Stimulated activated naive B cell treated with anti-CD40 and anti-IgM and Interleukin-4, amounts not matched to agents 10 μg/mL and 1 μg/mL and 100 μg/mL, for 72 hours (primary cell): ENCODE measurements around the gene NSUN4.
A peak's percentile ranks its signal among the peaks of the same experiment; 100 is the strongest.

Source experiments
- ATAC-seq, 2 donors: fragments of 150-1000 bp; cut with Tn5 transposase; replicated peaks; 2 replicates each; pipeline ENCODE4 v1.10.0; 2021; ENCODE audit warnings: moderate library complexity in 1 of 2
- DNase-seq: peaks from one replicate; pipeline ENCODE4 v3.0.0; 2021
- H3K27ac Mint-ChIP-seq: one replicate; pipeline ENCODE4 v1.8.0; 2022; ENCODE audit warnings: mild to moderate bottlenecking, mixed read lengths
- H3K27me3 Mint-ChIP-seq, 2 donors: one replicate each; pipeline ENCODE4 v1.8.0; 2022; ENCODE audit warnings: mixed read lengths in 2 of 2
- H3K36me3 Mint-ChIP-seq, 2 donors: one replicate each; pipeline ENCODE4 v1.8.0; 2022; ENCODE audit warnings: mixed read lengths in 2 of 2, mild to moderate bottlenecking in 1 of 2
- H3K4me1 Mint-ChIP-seq, 2 donors: one replicate each; pipeline ENCODE4 v1.8.0; 2022; ENCODE audit warnings: mixed read lengths in 2 of 2, mild to moderate bottlenecking in 1 of 2
- H3K4me3 Mint-ChIP-seq, 2 donors: one replicate each; pipeline ENCODE4 v1.8.0; 2022; ENCODE audit warnings: mild to moderate bottlenecking in 2 of 2, mixed read lengths in 2 of 2, moderate library complexity in 1 of 2
- H3K9me3 Mint-ChIP-seq, 2 donors: one replicate each; pipeline ENCODE4 v1.8.0; 2022; ENCODE audit warnings: mixed read lengths in 2 of 2, mild to moderate bottlenecking in 1 of 2

The NSUN4 gene

GRCh38 chr1:46340404-46341221 is at the start of gene NSUN4:
TSS of gene NSUN4 (plus strand) at chr1:46340807. CDS start at chr1:46340827, 20 bp downstream.
- Mint-ChIP-seq H3K9me3 (peaks cover 0 to 1% of the 10 kb centered on the region in 2 donors), H3K36me3 (peaks cover 43 to 53% of the 10 kb centered on the region in 2 donors), H3K27ac (peak within 1 kb of the TSS; percentile 99), H3K4me1 (peaks cover 43 to 66% of the 10 kb centered on the region in 2 donors), H3K27me3 (no peaks in the 10 kb centered on the region), H3K4me3 (peak within 1 kb of the TSS; percentile 97 to 98)
- DNase-seq (peak; percentile 86), ATAC-seq (peak; percentile 89)

GRCh38 chr1:46295306-46295705 is 45.3 kb upstream of the NSUN4 start:
- DNase-seq: no peak
- Mint-ChIP-seq H3K36me3 (peaks cover 30 to 52% of the 10 kb centered on the region in 2 donors), H3K4me1 (peaks cover 6 to 13% of the 10 kb centered on the region in 2 donors), H3K27ac (no peak overlapping the region), H3K27me3 (no peaks in the 10 kb centered on the region), H3K4me3 (no peak overlapping the region), H3K9me3 (no peaks in the 10 kb centered on the region)
- ATAC-seq: no peak

- Mint-ChIP-seq H3K36me3 (peaks cover 36 to 62% of the 10 kb centered on the region in 2 donors), H3K4me1 (peaks cover 21 to 40% of the 10 kb centered on the region in 2 donors), H3K4me3 (no peak overlapping the region), H3K27ac (no peak overlapping the region), H3K9me3 (no peaks in the 10 kb centered on the region), H3K27me3 (no peaks in the 10 kb centered on the region)
- DNase-seq (no peak), ATAC-seq (no peak)
Observed at GRCh38 chr1:46298387-46298786, 42.2 kb upstream of the NSUN4 start.

- Mint-ChIP-seq H3K4me3 (peak overlapping the region; percentile 92 to 100), H3K9me3 (no peaks in the 10 kb centered on the region), H3K36me3 (peaks cover 47 to 54% of the 10 kb centered on the region in 2 donors), H3K4me1 (peaks cover 23 to 46% of the 10 kb centered on the region in 2 donors), H3K27me3 (no peaks in the 10 kb centered on the region), H3K27ac (peak overlapping the region; percentile 99)
- no peak for DNase-seq
- no peak for ATAC-seq
Observed at GRCh38 chr1:46300673-46301405, 39.8 kb upstream of the NSUN4 start.

- Mint-ChIP-seq H3K27ac (peak overlapping the region; percentile 99), H3K4me1 (peaks cover 23 to 46% of the 10 kb centered on the region in 2 donors)
Observed at GRCh38 chr1:46301406-46301807, 39.2 kb upstream of the NSUN4 start.

GRCh38 chr1:46301808-46302640 is 38.6 kb upstream of the NSUN4 start:
- Mint-ChIP-seq H3K36me3 (peaks cover 43 to 46% of the 10 kb centered on the region in 2 donors), H3K27me3 (no peaks in the 10 kb centered on the region), H3K4me1 (peaks cover 24 to 52% of the 10 kb centered on the region in 2 donors), H3K9me3 (no peaks in the 10 kb centered on the region), H3K27ac (peak overlapping the region; percentile 99), H3K4me3 (peak overlapping the region; percentile 92 to 100)
- peak; percentile 59 for DNase-seq
- peak; percentile 52 to 56 for ATAC-seq

More at GRCh38 chr1:46301406-46301807, 39.2 kb upstream of the NSUN4 start:
- ATAC-seq (no peak), DNase-seq (no peak)
- Mint-ChIP-seq H3K4me3 (peak overlapping the region; percentile 92 to 100), H3K9me3 (no peaks in the 10 kb centered on the region), H3K27me3 (no peaks in the 10 kb centered on the region), H3K36me3 (peaks cover 50% of the 10 kb centered on the region in 2 donors)

GRCh38 chr1:46302641-46303037 is 38.0 kb upstream of the NSUN4 start:
- peaks cover 40 to 41% of the 10 kb centered on the region in 2 donors for H3K36me3 Mint-ChIP-seq

GRCh38 chr1:46303038-46303871 is 37.4 kb upstream of the NSUN4 start, which contains the start of the genes LRRC41 and UQCRH:
TSS of gene LRRC41 (minus strand) at chr1:46303616. CDS start at chr1:46303322, 294 bp downstream.
TSS of gene UQCRH (plus strand) at chr1:46303698. CDS start at chr1:46303767, 69 bp downstream.
- Mint-ChIP-seq H3K36me3 (peaks cover 39% of the 10 kb centered on the region in 2 donors), H3K27ac (peak within 1 kb of the TSS; percentile 99), H3K4me1 (peaks cover 32 to 64% of the 10 kb centered on the region in 2 donors), H3K4me3 (peak within 1 kb of the TSS; percentile 92 to 100), H3K9me3 (no peaks in the 10 kb centered on the region), H3K27me3 (no peaks in the 10 kb centered on the region)
- ATAC-seq (peak; percentile 83 to 85), DNase-seq (peak; percentile 90)

More at GRCh38 chr1:46302641-46303037, 38.0 kb upstream of the NSUN4 start:
- peak overlapping the region; percentile 99 for H3K27ac Mint-ChIP-seq
- peak; percentile 28 for DNase-seq
- ATAC-seq: peak; percentile 16 to 20
- H3K4me1 Mint-ChIP-seq: peaks cover 29 to 58% of the 10 kb centered on the region in 2 donors
- H3K27me3 Mint-ChIP-seq: no peaks in the 10 kb centered on the region
- peak overlapping the region; percentile 92 to 100 for H3K4me3 Mint-ChIP-seq
- H3K9me3 Mint-ChIP-seq: no peaks in the 10 kb centered on the region

GRCh38 chr1:46303872-46304326 is 36.7 kb upstream of the NSUN4 start:
- Mint-ChIP-seq H3K36me3 (peaks cover 42 to 44% of the 10 kb centered on the region in 2 donors), H3K4me3 (peak overlapping the region; percentile 92 to 100), H3K27me3 (no peaks in the 10 kb centered on the region), H3K4me1 (peaks cover 34 to 66% of the 10 kb centered on the region in 2 donors), H3K9me3 (no peaks in the 10 kb centered on the region), H3K27ac (peak overlapping the region; percentile 99)
- ATAC-seq: no peak
- DNase-seq: no peak

GRCh38 chr1:46306159-46306530 is 34.5 kb upstream of the NSUN4 start:
- Mint-ChIP-seq H3K4me1 (peaks cover 28 to 50% of the 10 kb centered on the region in 2 donors), H3K9me3 (no peaks in the 10 kb centered on the region), H3K27me3 (no peaks in the 10 kb centered on the region), H3K4me3 (peak overlapping the region; percentile 21 to 100), H3K36me3 (peaks cover 44 to 47% of the 10 kb centered on the region in 2 donors), H3K27ac (no peak overlapping the region)
- no peak for DNase-seq
- ATAC-seq: no peak

GRCh38 chr1:46309401-46310159 is 31.0 kb upstream of the NSUN4 start:
- Mint-ChIP-seq H3K4me3 (no peak overlapping the region), H3K9me3 (no peaks in the 10 kb centered on the region), H3K4me1 (peaks cover 20 to 25% of the 10 kb centered on the region in 2 donors), H3K36me3 (peaks cover 48 to 53% of the 10 kb centered on the region in 2 donors), H3K27me3 (no peaks in the 10 kb centered on the region), H3K27ac (no peak overlapping the region)
- DNase-seq: no peak
- no peak for ATAC-seq

- Mint-ChIP-seq H3K27me3 (no peaks in the 10 kb centered on the region), H3K36me3 (peaks cover 51 to 54% of the 10 kb centered on the region in 2 donors), H3K4me1 (peaks cover 22 to 25% of the 10 kb centered on the region in 2 donors), H3K9me3 (no peaks in the 10 kb centered on the region), H3K27ac (no peak overlapping the region), H3K4me3 (no peak overlapping the region)
- DNase-seq (no peak), ATAC-seq (no peak)
Observed at GRCh38 chr1:46310321-46310720, 30.3 kb upstream of the NSUN4 start.
